HUES64 (cell line): ENCODE data around the gene RAC2.

Experiments
- H3K27ac ChIP-seq: 2 replicates; pipeline ENCODE4 v1.7.0; 2013; ENCODE audit warnings: low read depth, low read length, inconsistent platforms
- H3K27me3 ChIP-seq: 2 replicates; pipeline ENCODE4 v1.6.1; 2013; ENCODE audit warnings: mild to moderate bottlenecking, low read length; ENCODE audit not compliant: insufficient read depth
- H3K36me3 ChIP-seq: 2 replicates; pipeline ENCODE4 v1.6.1; 2013; ENCODE audit warnings: mild to moderate bottlenecking, low read length; ENCODE audit not compliant: insufficient read depth
- H3K4me1 ChIP-seq: 2 replicates; pipeline ENCODE4 v1.6.1; 2013; ENCODE audit warnings: mild to moderate bottlenecking, low read length, moderate library complexity; ENCODE audit not compliant: insufficient read depth
- H3K4me3 ChIP-seq: 2 replicates; pipeline ENCODE4 v1.5.1; 2013; ENCODE audit warnings: mild to moderate bottlenecking, low read length, moderate library complexity
- H3K9ac ChIP-seq: 2 replicates; pipeline ENCODE4 v1.6.1; 2013; ENCODE audit warnings: mild to moderate bottlenecking, low read depth, low read length
- H3K9me3 ChIP-seq: 2 replicates; pipeline ENCODE4 v1.6.1; 2013; ENCODE audit warnings: low read depth, low read length; ENCODE audit not compliant: insufficient read depth
- WGBS: fragments of 150-250, 120-280 bp; methylation state at CpG from one replicate; pipeline ENCODE4 v1.1.7; 2013; ENCODE audit warnings: missing lambda C conversion rate; 5-methylcytosine and 5-hydroxymethylcytosine counted together

Gene RAC2

DNA sequence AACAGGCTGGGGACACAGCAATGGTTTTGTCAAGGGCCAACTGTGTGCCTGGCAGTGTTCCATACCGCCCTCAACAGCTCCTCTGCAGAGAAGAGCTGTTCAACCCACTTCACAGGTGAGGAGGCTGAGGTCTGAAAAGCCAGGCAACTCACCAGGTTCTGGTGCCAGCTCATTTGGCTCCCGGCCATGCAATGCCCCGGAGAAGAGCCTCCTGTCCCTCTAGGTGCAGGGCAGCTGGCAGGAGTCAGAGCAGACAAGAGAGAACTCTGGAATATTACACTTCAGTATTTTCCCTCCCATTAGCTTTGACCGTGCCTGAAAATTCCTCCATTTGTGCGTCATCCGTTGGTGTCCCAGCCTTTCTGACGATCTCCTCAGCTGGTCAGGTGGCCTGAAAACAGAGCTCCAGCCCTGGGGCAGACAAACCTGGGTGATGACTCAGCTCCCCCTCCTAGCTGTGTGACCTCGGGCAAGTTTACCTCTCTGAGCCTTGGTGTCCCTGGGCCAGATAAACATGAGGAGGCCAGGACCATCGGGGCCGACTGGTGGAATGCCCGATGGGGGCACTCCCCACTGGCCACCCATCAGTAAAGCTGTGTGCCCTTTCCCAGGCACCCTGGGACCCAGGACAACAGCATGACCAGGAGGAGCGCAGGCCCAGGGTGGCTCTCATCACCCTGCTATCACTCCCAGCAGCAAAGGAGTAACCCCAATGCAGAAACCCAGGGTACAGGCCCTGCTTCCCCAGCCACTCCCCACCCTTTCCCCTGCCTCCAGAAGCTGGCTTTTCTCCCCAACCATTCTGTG lies 46.4 kb downstream of the RAC2 start:
- no peak overlapping the region for H3K9ac ChIP-seq
- H3K27me3 ChIP-seq = no peaks in the 10 kb centered on the region
- peaks cover 14% of the 10 kb centered on the region for H3K4me1 ChIP-seq
- H3K27ac ChIP-seq = 0 out of 2 replicates have a peak overlapping the region, but pooled peaks have one; percentile 30
- H3K9me3 ChIP-seq = peaks cover 8% of the 10 kb centered on the region; the same call in 1 of the 2 replicates
- H3K4me3 ChIP-seq = no peak overlapping the region
- WGBS = 60% methylated on average over 12 of the region's 12 CpGs
- no peaks in the 10 kb centered on the region for H3K36me3 ChIP-seq

DNA sequence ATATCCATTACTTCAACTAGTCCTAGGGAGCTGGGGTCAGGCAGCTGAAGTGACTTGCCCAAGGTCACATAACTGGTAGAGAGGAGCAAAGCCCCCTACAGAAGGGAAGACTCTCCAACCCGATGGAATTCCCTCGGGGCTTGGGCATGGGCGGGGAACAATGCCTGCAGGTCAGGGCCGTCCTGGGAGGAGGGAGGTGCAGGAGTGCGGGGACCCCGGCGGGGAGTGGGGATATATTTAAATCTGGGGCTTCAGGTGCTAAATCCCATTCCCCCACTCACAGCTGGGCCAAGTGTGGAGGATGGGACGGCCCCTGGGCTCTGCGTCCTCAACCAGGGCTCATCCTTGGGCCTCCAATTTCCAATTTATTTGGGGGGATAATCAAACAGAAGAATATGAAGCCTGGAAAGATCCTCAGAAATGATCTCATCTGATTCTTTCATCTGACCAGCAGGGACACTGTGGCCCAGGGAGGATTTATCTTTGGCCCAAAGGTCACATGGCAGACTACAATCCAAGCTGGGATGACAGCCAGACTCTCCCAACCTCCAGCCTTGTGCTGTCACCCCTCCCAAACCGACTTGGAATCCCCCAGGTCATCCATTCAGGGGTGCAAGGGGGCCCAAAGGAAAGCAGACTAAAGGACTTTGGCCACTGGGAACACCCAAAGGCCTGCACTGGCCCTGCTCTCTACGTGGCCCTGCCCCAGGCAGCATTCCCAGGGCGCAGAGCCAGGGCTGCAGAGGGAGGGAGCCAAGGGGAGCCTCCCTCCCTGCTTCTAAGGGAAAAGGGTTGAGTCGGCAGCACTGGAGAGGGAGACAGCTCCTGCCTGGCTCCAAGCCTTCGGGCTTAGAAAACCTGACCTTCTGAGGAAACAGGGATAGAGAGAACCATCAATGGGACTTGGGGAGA lies 47.3 kb downstream of the RAC2 start:
- peaks cover 16% of the 10 kb centered on the region; the same call in 1 of the 2 replicates for H3K9me3 ChIP-seq
- H3K36me3 ChIP-seq = no peaks in the 10 kb centered on the region; the same call in 1 of the 2 replicates
- H3K4me1 ChIP-seq = peaks cover 14% of the 10 kb centered on the region
- H3K27me3 ChIP-seq = no peaks in the 10 kb centered on the region
- no peak overlapping the region for H3K9ac ChIP-seq
- H3K27ac ChIP-seq = 0 out of 2 replicates have a peak overlapping the region, but pooled peaks have one; percentile 30
- H3K4me3 ChIP-seq = no peak overlapping the region
- WGBS = 53% methylated on average over 9 of the region's 14 CpGs

GRCh38 chr22:37195921-37196320 lies 48.1 kb downstream of the RAC2 start:
- WGBS = 91% methylated on average over 4 of the region's 4 CpGs
- H3K9ac ChIP-seq = no peak overlapping the region
- H3K27me3 ChIP-seq = no peaks in the 10 kb centered on the region
- peaks cover 14% of the 10 kb centered on the region for H3K4me1 ChIP-seq
- H3K9me3 ChIP-seq = peaks cover 24% of the 10 kb centered on the region; the same call in 1 of the 2 replicates
- H3K4me3 ChIP-seq = no peak overlapping the region
- no peak overlapping the region for H3K27ac ChIP-seq
- H3K36me3 ChIP-seq = no peaks in the 10 kb centered on the region; the same call in 1 of the 2 replicates

DNA sequence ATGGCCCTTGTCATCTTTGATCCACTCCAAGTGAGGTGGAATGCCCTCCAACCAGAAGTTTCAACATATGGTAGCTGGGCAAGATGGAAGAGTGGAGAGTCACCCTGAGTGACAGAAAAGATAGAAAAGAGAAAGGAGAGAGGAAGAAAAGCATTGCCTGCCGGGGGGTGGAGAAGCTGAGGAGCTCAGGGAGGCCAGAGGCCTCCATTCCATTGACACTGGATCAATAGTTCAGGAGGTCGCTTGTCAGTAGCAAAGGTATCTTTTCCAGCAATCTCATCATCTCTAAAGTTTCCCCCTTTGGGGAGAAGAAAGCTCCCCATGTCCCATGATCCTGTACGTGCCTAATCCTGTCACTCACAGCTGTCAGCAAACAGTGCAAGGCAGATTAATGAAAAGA lies 49.3 kb downstream of the RAC2 start:
- H3K4me3 ChIP-seq = no peak overlapping the region
- peaks cover 18% of the 10 kb centered on the region for H3K4me1 ChIP-seq
- WGBS = 95% methylated on average over 3 of the region's 3 CpGs
- no peaks in the 10 kb centered on the region for H3K27me3 ChIP-seq
- no peak overlapping the region for H3K27ac ChIP-seq
- peaks cover 28% of the 10 kb centered on the region; the same call in 1 of the 2 replicates for H3K9me3 ChIP-seq
- H3K9ac ChIP-seq = no peak overlapping the region
- peaks cover 2% of the 10 kb centered on the region for H3K36me3 ChIP-seq

DNA sequence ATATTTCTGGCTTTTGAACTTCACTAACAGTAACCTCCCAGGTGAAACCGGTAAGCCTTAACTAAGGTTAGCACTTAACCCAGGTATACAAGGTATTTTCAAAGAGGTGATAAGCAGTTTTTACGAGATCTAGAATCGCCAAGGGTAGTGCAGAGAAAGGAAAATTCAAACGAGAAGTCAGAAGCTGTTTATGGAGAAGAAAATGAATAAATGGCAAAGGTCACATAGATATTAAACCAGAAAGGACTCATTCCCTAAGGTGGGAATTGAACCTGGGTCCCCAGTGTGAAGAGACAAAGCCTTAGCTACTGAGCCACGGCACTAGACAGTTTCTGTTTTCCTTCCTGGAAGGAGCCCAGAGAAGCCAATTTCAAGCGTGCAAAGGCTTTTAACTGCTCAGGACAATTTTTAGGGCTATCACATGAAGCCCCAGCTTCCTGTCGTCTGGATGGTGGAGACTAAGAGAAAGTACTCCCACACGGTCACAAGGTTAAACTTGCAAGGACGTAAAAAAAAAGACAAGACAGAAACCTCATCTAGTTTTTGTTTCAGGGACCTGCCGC lies 50.4 kb downstream of the RAC2 start:
- Histone ChIP-seq H3K27me3 (no peaks in the 10 kb centered on the region), H3K36me3 (peaks cover 2% of the 10 kb centered on the region), H3K9ac (no peak overlapping the region), H3K27ac (no peak overlapping the region), H3K4me3 (no peak overlapping the region), H3K9me3 (peaks cover 28% of the 10 kb centered on the region; the same call in 1 of the 2 replicates), H3K4me1 (peaks cover 29% of the 10 kb centered on the region)
- WGBS = 94% methylated on average over 10 of the region's 10 CpGs

DNA sequence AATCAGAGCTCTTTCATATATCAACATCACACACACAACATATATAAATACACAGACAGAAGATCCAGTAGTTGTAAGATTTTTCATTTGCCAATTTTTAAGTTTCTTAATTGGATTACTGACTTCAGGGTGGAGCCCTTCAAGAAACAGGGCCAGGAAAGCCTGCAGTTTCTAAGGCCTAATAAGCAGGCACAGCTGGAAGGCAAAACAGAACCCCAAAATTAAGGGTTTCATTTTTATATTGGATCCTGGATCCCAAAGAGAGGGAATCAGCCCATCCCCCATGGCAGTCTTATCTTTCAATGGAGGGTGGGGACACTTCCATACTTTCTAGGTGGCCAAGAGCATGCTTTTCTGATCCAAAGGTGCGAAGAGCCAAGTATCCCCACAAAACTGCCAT lies 51.3 kb downstream of the RAC2 start:
- H3K27ac ChIP-seq = no peak overlapping the region
- no peak overlapping the region for H3K4me3 ChIP-seq
- H3K36me3 ChIP-seq = peaks cover 2% of the 10 kb centered on the region
- peaks cover 28% of the 10 kb centered on the region; the same call in 1 of the 2 replicates for H3K9me3 ChIP-seq
- no peaks in the 10 kb centered on the region for H3K27me3 ChIP-seq
- no peak overlapping the region for H3K9ac ChIP-seq
- H3K4me1 ChIP-seq = peaks cover 29% of the 10 kb centered on the region
- 97% methylated on average over 1 of the region's 1 CpG for WGBS

DNA sequence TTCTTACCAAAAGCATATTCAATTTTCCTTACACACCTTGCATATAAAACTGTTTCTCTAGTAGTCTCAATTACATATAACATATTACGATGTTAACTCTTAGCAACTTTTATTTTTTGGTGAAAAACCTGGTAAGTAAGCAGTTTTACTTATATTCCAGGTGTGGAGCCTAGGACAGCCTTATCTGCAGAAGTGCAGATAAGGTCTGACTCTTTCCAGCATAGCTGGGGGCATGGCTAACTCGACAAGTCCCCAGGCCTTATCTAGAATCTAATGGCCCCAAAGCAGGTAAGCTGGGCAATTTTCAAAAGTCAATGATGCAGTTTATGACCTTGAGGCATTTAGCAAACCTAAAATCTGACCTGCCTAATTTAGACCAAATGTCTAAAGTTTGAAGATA lies 51.9 kb downstream of the RAC2 start:
- Histone ChIP-seq H3K9me3 (peaks cover 28% of the 10 kb centered on the region; the same call in 1 of the 2 replicates), H3K4me1 (peaks cover 30% of the 10 kb centered on the region), H3K27me3 (no peaks in the 10 kb centered on the region), H3K27ac (no peak overlapping the region), H3K9ac (no peak overlapping the region), H3K4me3 (no peak overlapping the region), H3K36me3 (peaks cover 2% of the 10 kb centered on the region)
- 88% methylated on average over 2 of the region's 2 CpGs for WGBS

GRCh38 chr22:37190262-37190780 lies 53.7 kb downstream of the RAC2 start:
- Histone ChIP-seq H3K4me3 (no peak overlapping the region), H3K4me1 (peaks cover 34% of the 10 kb centered on the region), H3K9ac (no peak overlapping the region), H3K27me3 (no peaks in the 10 kb centered on the region), H3K36me3 (peaks cover 2% of the 10 kb centered on the region), H3K27ac (no peak overlapping the region), H3K9me3 (peaks cover 28% of the 10 kb centered on the region; the same call in 1 of the 2 replicates)
- 84% methylated on average over 3 of the region's 4 CpGs for WGBS

GRCh38 chr22:37188901-37189466 lies 55.1 kb downstream of the RAC2 start:
- 56% methylated on average over 1 of the region's 2 CpGs for WGBS
- Histone ChIP-seq H3K9ac (peak overlapping the region; percentile 69), H3K27me3 (no peaks in the 10 kb centered on the region), H3K27ac (peak overlapping the region; percentile 82), H3K9me3 (peaks cover 28% of the 10 kb centered on the region; the same call in 1 of the 2 replicates), H3K4me1 (peaks cover 34% of the 10 kb centered on the region), H3K36me3 (peaks cover 2% of the 10 kb centered on the region), H3K4me3 (peak overlapping the region; percentile 57)

DNA sequence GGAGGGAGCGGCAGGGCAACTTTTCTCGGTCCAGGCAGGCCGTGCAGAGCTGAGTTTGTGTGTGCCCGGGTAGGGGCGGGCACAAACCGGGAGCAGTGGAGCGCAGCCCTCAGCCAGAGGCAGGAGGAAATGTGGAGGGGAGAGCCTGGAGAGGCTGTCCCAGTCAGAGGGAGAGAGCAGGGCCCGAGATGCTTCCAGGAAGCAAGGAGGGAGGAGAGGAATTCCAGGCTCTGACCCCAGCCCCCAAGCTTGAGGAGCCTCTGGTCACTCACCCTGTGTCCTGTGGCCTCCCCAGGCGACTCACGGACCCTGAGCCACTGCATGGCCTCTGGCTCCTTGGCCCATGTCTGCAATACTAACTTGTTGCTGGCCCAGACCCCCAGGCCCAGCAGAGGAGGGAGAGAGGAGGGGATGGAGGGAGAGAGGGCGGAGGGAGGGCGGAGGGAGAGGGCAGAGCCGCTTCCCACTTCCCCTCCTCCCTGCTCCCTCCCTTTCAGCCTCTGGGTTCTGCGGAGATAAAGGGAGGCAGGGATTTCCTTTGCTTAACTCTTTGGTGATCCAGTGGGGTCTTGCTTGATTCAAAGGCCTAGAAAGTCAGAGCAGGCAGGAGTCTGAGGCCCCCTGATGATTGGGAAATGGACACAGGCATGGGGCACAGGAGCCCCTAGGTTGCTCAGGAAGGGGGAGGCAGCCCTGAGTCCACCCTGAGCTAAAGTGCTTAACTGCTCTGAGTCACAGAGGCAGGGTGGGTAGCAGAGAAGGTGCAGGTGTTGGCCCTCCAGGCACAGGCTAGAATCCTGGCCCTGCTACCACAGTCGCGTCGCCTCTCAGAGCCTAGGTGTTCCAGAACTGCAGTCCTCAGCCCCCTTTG lies 55.9 kb downstream of the RAC2 start, which contains the start of gene C1QTNF6:
TSS of gene C1QTNF6 (minus strand) at position 357 of the 871 bp plus-strand sequence. CDS start at position 323, 34 bp downstream.
- peak within 1 kb of the TSS; percentile 82 for H3K27ac ChIP-seq
- peaks cover 24% of the 10 kb centered on the region; the same call in 1 of the 2 replicates for H3K9me3 ChIP-seq
- H3K9ac ChIP-seq = peak within 1 kb of the TSS; percentile 69
- H3K36me3 ChIP-seq = peaks cover 2% of the 10 kb centered on the region
- peaks cover 34% of the 10 kb centered on the region for H3K4me1 ChIP-seq
- H3K4me3 ChIP-seq = peak within 1 kb of the TSS; percentile 57
- H3K27me3 ChIP-seq = no peaks in the 10 kb centered on the region
- 10% methylated on average over 14 of the region's 17 CpGs for WGBS
